NCI-H1048 (cell line): ENCODE results near the gene GLMN.
"Not testable (repeated sequence)": the region's sequence is repeated elsewhere in the genome, so short reads cannot be mapped to it uniquely, and the experiment has no call there.

Source experiments
- DNase-seq: peaks from one replicate; lab custom pipeline; 2025; lab: John Stamatoyannopoulos, UW

Gene GLMN

DNA sequence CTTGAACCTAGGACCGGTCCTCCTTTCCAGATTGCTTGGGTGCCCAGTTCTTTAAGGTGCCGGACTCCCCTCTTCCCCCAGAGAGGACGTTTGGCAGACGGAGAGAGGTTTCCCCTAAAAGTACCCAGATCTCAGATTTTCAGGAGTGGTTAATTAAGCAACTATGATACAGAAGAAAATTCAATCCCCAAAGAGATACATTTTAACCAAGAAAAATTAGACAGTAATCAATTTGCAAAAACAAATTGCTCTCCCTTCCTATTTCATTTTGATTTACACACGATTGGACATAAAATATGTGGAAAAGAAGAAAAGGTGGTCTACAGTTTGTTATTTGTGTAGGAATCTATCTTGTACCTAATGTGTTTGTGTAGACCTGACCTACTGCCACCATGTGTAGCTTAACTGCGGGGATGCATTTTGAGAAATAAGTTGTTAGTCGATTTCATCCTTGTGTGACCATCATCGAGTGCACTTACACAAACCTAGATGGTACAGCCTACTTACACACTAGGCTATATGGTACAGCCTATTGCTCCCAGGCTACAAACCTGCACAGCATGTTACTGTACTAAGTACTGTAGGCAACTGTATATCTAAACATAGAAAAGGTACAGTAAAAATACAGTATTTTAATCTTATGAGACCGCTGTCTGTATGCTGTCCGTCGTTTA lies 827 bp upstream of the GLMN start:
- DNase-seq: no peak

- DNase-seq: no peak
Observed at GRCh38 chr1:92298213-92298572, 594 bp downstream of the GLMN start.

- no peak for DNase-seq
Observed at GRCh38 chr1:92291372-92291999, 7.3 kb downstream of the GLMN start.

DNA sequence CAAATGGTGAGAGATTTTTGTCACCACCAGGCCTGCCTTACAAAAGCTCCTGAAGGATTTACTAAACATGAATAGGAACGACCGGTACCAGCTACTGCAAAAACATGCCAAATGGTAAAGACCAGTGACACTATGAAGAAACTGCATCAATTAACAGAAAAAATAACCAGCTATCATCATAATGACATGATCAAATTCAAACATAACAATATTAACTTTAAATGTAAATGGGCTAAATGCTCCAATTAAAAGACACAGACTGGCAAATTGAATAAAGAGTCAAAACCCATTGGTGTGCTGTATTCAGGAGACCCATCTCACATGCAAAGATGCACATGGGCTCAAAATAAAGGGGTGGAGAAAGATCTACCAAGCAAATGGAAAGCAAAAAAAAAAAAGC lies 17.4 kb downstream of the GLMN start:
- DNase-seq: not testable (repeated sequence)

GRCh38 chr1:92279781-92280180 lies 19.0 kb downstream of the GLMN start:
- DNase-seq: not testable (repeated sequence)

GRCh38 chr1:92277105-92277723 lies 21.6 kb downstream of the GLMN start:
- DNase-seq: no peak

DNA sequence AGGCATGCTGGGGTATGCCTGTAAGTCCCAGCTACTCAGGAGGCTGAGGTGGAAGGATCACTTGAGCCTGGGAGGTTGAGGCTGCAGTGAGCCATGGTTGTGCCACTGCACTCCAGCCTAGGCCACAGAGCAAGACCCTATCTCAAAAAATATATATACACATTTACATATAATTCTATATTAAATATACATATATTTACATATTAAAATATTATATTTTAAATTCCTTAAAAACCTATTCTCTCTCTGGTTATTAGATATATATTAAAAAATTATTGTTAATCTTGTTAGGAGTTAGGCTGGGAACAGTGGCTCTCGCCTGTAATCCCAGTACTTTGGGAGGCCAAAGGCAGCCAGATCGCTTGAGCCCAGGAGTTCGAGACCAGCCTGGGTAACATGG lies 22.7 kb downstream of the GLMN start:
- no peak for DNase-seq

DNA sequence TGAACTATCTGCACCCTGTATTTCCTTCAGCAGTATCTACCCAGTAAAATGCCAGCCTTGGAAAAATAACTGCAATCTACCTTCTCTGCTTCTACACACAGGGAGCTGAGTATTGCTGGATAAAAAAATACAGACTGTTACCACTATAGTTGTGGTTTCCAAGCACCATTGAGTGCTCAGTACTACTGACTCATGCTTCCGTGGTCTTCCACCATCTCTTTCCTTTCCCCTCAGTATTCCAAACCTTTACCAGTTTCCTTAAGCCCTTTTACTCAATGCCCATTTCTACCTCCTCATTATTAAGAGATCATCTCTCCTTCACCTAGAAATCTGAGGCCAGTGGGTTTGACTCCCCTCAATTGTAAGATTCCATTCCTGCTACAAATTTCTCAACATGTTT lies 23.8 kb downstream of the GLMN start:
- DNase-seq: no peak

DNA sequence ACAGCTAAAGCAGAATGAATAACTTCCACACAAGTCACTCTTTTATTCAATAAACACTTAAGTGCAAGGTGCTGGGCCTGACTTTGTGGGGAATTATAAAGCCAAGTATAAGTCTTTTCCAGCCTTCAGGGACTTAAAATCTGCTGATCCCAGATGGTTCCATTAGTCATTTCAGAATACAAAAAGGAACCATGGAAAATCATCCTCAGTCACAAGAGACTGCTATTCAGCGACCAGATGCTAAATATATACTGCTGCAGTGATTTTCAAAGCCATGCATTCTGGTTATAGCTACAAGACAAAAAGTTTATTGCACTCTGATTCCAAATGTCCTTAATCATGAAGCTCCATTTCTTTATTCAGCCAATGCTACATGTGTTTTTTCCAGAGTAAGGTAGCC lies 25.7 kb downstream of the GLMN start:
- no peak for DNase-seq

GRCh38 chr1:92262516-92262915 lies 36.3 kb downstream of the GLMN start:
- DNase-seq: no peak

- no peak for DNase-seq
Observed at GRCh38 chr1:92259350-92259749, 39.4 kb downstream of the GLMN start.

- not testable (repeated sequence) for DNase-seq
Observed at GRCh38 chr1:92254714-92255113, 44.1 kb downstream of the GLMN start.

- no peak for DNase-seq
Observed at GRCh38 chr1:92244376-92244775, 54.4 kb downstream of the GLMN start.

GRCh38 chr1:92240034-92240433 lies 58.8 kb downstream of the GLMN start:
- DNase-seq: peak; percentile 35

DNA sequence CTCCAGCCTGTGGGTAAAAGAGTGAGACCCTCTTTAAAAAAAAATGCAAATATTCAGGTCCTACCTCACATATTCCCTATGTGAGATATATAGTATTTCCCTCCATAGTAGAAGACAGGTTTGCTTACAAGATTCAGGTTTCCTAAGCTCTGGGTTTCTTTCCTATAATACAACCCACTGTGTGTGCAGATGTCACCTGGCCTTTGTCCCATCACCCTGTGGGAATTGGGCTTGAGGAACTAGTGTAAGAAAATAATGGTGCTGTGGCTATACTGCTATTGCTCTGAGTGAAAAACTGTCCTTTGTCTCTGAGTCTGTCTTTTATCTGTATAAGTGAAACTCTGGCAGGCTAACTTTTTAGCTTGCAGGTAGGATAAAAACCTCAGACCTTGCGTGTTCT lies 68.1 kb downstream of the GLMN start:
- DNase-seq: no peak

DNA sequence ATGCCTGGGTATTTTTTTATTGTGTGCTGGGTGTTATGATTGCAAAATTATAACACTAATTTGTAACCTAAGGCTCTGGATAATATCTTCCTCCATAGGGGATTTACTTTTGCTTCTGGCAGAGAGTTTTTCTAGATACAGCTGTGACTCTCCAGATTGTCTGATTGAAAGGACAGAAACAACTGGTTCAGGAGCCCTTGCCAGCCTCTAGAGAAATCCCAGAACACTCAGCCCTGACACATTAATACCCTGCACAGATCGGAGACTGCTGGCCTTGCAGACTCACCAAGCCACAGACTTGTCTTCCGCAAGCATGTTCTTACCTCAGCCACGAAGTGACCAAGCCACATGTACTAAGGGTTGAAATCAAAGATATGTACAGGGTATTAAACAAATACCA lies 70.4 kb downstream of the GLMN start:
- no peak for DNase-seq

DNA sequence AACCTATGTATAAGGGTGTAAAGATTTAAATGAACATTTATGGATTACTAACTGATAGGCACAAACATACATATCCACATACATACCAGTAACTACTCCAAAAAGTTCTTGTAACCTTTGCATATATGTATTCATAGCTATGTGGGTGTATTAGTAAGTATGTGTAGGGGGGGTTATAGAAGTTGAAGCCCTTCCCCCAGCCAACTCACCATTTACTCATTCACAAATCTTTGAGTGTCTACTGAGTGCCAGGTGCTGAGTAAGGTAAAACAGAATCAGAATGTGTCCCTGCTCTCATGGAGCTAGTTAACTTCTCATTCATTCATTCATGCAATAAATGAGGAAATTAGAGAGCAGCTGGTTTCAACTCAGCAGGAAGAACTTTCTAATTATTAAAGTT lies 79.8 kb downstream of the GLMN start:
- no peak for DNase-seq

GRCh38 chr1:92218559-92218958 lies 80.2 kb downstream of the GLMN start:
- no peak for DNase-seq

GRCh38 chr1:92217721-92218120 lies 81.1 kb downstream of the GLMN start, which contains the start of gene C1orf146:
TSS of gene C1orf146 (plus strand) at chr1:92217915. CDS start at chr1:92231421, 13,506 bp downstream.
- no peak for DNase-seq

DNA sequence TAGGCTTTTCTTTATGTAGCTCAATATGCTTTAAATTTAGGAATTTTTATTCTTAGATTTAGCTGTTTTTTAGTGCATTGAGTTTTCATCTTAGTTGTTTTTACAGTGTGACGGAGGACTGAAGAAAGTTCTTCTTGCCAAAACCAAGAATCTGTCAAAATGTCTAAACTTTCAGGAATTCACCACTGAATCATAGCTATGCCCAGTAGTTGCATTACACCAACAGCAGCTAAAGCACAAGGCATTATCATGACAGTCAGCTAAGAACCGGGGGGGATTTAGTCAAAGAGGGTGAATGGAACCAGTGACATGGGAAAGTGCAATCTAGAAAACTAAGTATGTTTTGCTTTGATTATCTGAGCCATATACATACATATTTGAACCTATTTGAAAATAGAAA lies 87.6 kb downstream of the GLMN start:
- no peak for DNase-seq

GRCh38 chr1:92210701-92211100 lies 88.1 kb downstream of the GLMN start:
- DNase-seq: no peak

DNA sequence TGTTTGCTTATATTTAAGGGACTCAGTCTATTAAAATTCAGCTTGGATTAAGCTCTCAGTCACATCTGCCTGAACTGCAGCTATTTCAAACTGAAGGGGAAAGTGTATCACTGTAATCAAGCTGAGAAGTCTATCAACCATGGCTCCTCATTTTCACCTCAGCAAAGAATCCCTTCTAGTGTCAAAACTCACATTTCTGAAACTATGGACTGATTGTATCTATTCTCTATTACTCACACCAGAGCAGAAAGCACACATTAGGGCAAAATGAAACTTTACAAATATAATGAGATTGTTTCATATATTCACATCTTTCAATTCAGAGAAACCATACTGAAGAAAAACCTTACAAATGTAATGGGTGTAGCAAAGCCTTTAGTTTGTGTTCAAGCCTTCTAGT lies 95.7 kb downstream of the GLMN start:
- DNase-seq: no peak

DNA sequence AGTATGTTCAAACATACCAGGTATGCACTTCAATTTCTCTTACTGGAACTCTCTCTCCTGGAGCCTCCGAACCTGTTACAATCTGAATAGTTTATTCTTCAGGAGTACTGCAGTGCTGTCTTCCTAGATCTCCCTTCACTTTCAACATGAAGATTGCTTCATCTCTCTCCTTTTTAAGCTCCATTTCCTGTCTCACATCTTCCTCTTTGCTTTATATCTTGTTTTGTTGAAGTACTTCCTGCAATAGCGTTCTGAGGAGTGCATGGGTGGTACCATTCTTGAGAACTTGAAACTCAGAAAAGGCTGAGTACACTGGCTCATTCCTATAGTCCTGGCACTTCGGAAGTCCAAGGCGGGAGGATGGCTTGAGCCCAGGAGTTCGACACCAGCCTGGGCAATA lies 96.8 kb downstream of the GLMN start:
- DNase-seq: no peak
